ENCODE results near the gene SCYL2. TPM values are rescaled to one million over a fixed set of nuclear protein-coding genes. Genes with fewer than 3 reads are reported as not detected.

SCYL2 gene
- total and polyA plus RNA-seq, 2 of the 13 experiments (the other 11 are each of a cell fraction or from before 2014, with no cell fraction given), result 11.4 to 28.8 TPM

DNA sequence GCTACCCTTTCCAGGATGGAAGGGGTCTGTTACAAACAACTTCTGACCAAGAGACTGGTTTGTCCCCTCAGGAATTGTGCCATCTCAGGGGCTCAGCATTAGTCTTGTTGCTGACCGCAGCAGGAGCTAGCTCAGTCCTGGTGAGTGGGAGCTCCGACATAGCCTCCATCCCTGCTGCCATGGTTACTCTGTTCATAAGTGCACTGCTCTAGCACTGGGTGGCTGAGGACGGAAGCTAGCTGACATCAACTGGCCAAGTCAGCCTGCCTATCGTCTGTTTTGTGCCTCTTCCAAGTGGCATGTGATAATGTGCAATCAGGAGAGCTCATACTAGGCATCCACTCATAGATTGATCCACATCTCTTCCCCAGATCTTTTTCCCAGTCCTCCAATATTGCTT lies 97.3 kb downstream of the SCYL2 start (continued):
- TF ChIP-seq, protein P1, sequence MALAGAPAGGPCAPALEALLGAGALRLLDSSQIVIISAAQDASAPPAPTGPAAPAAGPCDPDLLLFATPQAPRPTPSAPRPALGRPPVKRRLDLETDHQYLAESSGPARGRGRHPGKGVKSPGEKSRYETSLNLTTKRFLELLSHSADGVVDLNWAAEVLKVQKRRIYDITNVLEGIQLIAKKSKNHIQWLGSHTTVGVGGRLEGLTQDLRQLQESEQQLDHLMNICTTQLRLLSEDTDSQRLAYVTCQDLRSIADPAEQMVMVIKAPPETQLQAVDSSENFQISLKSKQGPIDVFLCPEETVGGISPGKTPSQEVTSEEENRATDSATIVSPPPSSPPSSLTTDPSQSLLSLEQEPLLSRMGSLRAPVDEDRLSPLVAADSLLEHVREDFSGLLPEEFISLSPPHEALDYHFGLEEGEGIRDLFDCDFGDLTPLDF (CRISPR knock-in tag; IDR thresholded peaks at IDR 0.05), result no peak
- TF ChIP-seq, protein P2, sequence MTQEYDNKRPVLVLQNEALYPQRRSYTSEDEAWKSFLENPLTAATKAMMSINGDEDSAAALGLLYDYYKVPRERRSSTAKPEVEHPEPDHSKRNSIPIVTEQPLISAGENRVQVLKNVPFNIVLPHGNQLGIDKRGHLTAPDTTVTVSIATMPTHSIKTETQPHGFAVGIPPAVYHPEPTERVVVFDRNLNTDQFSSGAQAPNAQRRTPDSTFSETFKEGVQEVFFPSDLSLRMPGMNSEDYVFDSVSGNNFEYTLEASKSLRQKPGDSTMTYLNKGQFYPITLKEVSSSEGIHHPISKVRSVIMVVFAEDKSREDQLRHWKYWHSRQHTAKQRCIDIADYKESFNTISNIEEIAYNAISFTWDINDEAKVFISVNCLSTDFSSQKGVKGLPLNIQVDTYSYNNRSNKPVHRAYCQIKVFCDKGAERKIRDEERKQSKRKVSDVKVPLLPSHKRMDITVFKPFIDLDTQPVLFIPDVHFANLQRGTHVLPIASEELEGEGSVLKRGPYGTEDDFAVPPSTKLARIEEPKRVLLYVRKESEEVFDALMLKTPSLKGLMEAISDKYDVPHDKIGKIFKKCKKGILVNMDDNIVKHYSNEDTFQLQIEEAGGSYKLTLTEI (CRISPR knock-in tag; conservative IDR thresholded peaks at IDR 0.05), result no peak
- TF ChIP-seq, protein P3, sequence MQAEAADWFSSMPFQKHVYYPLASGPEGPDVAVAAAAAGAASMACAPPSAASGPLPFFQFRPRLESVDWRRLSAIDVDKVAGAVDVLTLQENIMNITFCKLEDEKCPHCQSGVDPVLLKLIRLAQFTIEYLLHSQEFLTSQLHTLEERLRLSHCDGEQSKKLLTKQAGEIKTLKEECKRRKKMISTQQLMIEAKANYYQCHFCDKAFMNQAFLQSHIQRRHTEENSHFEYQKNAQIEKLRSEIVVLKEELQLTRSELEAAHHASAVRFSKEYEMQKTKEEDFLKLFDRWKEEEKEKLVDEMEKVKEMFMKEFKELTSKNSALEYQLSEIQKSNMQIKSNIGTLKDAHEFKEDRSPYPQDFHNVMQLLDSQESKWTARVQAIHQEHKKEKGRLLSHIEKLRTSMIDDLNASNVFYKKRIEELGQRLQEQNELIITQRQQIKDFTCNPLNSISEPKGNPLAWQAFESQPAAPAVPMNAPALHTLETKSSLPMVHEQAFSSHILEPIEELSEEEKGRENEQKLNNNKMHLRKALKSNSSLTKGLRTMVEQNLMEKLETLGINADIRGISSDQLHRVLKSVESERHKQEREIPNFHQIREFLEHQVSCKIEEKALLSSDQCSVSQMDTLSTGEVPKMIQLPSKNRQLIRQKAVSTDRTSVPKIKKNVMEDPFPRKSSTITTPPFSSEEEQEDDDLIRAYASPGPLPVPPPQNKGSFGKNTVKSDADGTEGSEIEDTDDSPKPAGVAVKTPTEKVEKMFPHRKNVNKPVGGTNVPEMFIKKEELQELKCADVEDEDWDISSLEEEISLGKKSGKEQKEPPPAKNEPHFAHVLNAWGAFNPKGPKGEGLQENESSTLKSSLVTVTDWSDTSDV (CRISPR knock-in tag; IDR thresholded peaks at IDR 0.05), result no peak
- TF ChIP-seq, protein P4, sequence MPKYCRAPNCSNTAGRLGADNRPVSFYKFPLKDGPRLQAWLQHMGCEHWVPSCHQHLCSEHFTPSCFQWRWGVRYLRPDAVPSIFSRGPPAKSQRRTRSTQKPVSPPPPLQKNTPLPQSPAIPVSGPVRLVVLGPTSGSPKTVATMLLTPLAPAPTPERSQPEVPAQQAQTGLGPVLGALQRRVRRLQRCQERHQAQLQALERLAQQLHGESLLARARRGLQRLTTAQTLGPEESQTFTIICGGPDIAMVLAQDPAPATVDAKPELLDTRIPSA (CRISPR knock-in tag; IDR thresholded peaks at IDR 0.05; ENCODE audit: borderline replicate concordance), result no peak
- TF ChIP-seq, protein P5, sequence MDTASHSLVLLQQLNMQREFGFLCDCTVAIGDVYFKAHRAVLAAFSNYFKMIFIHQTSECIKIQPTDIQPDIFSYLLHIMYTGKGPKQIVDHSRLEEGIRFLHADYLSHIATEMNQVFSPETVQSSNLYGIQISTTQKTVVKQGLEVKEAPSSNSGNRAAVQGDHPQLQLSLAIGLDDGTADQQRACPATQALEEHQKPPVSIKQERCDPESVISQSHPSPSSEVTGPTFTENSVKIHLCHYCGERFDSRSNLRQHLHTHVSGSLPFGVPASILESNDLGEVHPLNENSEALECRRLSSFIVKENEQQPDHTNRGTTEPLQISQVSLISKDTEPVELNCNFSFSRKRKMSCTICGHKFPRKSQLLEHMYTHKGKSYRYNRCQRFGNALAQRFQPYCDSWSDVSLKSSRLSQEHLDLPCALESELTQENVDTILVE (CRISPR knock-in tag; IDR thresholded peaks at IDR 0.05), result no peak
- TF ChIP-seq FOXJ3 (CRISPR knock-in tag; IDR thresholded peaks at IDR 0.05; ENCODE audit: borderline replicate concordance), result no peak

Data from HepG2 (cell line).